SH-SY5Y (cell line): Measurements from ENCODE around the gene TXLNB.

Experiments used
- GATA2 ChIP-seq: IDR thresholded peaks from 2 replicates; pipeline ENCODE4 v1.6.1; 2011; ENCODE audit warnings: mild to moderate bottlenecking, low read depth, low read length
- GATA3 ChIP-seq: IDR thresholded peaks from 2 replicates; pipeline ENCODE4 v1.6.1; 2011; ENCODE audit warnings: low read depth, mild to moderate bottlenecking, low read length, moderate library complexity

DNA sequence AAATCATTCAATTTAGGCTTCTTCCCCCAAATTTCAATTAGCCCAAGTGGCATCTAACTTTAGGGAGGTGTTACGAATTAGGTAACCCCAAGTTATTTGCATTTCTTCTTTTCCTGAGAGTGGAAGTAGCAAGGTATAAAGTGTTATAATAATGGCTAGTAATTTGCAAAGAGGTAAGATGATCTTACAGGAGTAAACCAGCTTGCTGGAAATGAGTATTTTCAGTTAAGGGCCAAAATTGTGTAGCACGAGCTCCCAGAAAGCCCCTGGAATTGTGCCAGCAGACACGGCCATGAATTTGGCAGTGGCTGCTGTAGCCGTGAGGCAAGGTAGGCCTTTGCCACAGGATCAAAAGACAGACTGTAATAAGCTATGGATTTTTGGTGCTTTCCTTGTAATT lies 44.7 kb upstream of the TXLNB start:
- TF ChIP-seq GATA3: no peak
- TF ChIP-seq GATA2: no peak
